CD4-positive, alpha-beta memory T cell (primary cell): ENCODE results near the gene TANC2. TPM values are rescaled to one million over a fixed set of nuclear protein-coding genes. Genes with fewer than 3 reads are reported as not detected.

ENCODE experiments used
- CTCF ChIA-PET: fragments of 350-600 bp; sonication (Branson Sonifier 250); formaldehyde crosslinking; loops from one replicate; lab custom pipeline; 2021; ENCODE audit warnings: inconsistent platforms; ENCODE audit not compliant: partially characterized antibody; lab: Charles Lee
- POLR2A ChIA-PET: fragments of 350-600 bp; sonication (Branson Sonifier 250); formaldehyde crosslinking; loops from one replicate; lab custom pipeline; 2021; ENCODE audit not compliant: partially characterized antibody; lab: Charles Lee
- DNase-seq, 5 donors: peaks; one replicate each; pipeline versions ENCODE4 v3.0.0 to v3.0.0-alpha.2; 2020 to 2022; ENCODE audit warnings: mixed read lengths in 1 of 5
- H3K27ac ChIP-seq: one replicate; pipeline ENCODE4 v1.7.0; 2013; ENCODE audit warnings: low read depth, low read length
- H3K27me3 ChIP-seq: 2 replicates; pipeline ENCODE4 v1.7.0; 2013; ENCODE audit warnings: mild to moderate bottlenecking, low read length, moderate library complexity; ENCODE audit not compliant: insufficient read depth
- H3K36me3 ChIP-seq: 2 replicates; pipeline ENCODE4 v1.7.0; 2013; ENCODE audit warnings: mild to moderate bottlenecking, low read length, moderate library complexity; ENCODE audit not compliant: insufficient read depth
- H3K4me1 ChIP-seq: 2 replicates; pipeline ENCODE4 v1.7.0; 2013; ENCODE audit warnings: mild to moderate bottlenecking, low read length, moderate library complexity; ENCODE audit not compliant: insufficient read depth
- H3K4me3 ChIP-seq, 2 donors: one replicate each; pipeline ENCODE4 v1.7.0; 2013; ENCODE audit warnings: low read length in 2 of 2, mild to moderate bottlenecking in 1 of 2
- H3K9me3 ChIP-seq, 2 donors: one replicate each; pipeline ENCODE4 v1.7.0; 2013; ENCODE audit warnings: low read length in 2 of 2, control low read depth in 1 of 2; ENCODE audit not compliant: control insufficient read depth in 1 of 2
- H3K27ac Mint-ChIP-seq, 7 donors: one replicate each; pipeline ENCODE4 v1.8.0; 2020 to 2021; ENCODE audit warnings: mixed read lengths in 7 of 7, mild to moderate bottlenecking in 6 of 7, inconsistent platforms in 3 of 7, moderate library complexity in 3 of 7
- H3K27me3 Mint-ChIP-seq, 2 donors: one replicate each; pipeline ENCODE4 v1.8.0; 2020 to 2021; ENCODE audit warnings: mixed read lengths in 2 of 2
- H3K36me3 Mint-ChIP-seq, 2 donors: one replicate each; pipeline ENCODE4 v1.8.0; 2020 to 2021; ENCODE audit warnings: mixed read lengths in 2 of 2, inconsistent platforms in 1 of 2, mild to moderate bottlenecking in 1 of 2
- H3K4me1 Mint-ChIP-seq, 4 donors: one replicate each; pipeline ENCODE4 v1.8.0; 2020 to 2021; ENCODE audit warnings: mixed read lengths in 4 of 4, mild to moderate bottlenecking in 1 of 4
- H3K4me3 Mint-ChIP-seq, 8 donors: one replicate each; pipeline ENCODE4 v1.8.0; 2020 to 2021; ENCODE audit warnings: mixed read lengths in 8 of 8, mild to moderate bottlenecking in 7 of 8, moderate library complexity in 6 of 8, inconsistent platforms in 3 of 8
- H3K9me3 Mint-ChIP-seq, 8 donors: one replicate each; pipeline ENCODE4 v1.8.0; 2020 to 2021; ENCODE audit warnings: mixed read lengths in 8 of 8, mild to moderate bottlenecking in 5 of 8, inconsistent platforms in 3 of 8, moderate library complexity in 1 of 8
- intact Hi-C: fragments of 100-400 bp; cut with micrococcal nuclease; formaldehyde crosslinking; loops from one replicate; pipeline ENCODE4 v1.15.1; 2023
- polyA plus RNA-seq, 2 donors: library from polyadenylated mRNA; unstranded; fragments of 300-500 nt; fragmentation: Illumina TruSeq; gene quantifications; one replicate each; pipeline ENCODE4 v1.2.3, GENCODE V29; 2021
- total RNA-seq, 2 experiments: library from RNA; stranded (reverse); gene quantifications; one replicate each; pipeline ENCODE4 v1.2.3, GENCODE V29; 2021

The TANC2 gene
- total RNA-seq (10 to 100 TPM; 30.0 to 37.8 TPM), polyA plus RNA-seq (10 to 100 TPM in 1 of 2 donors, 1 to 10 TPM in 1; 1.3 to 14.2 TPM)

GRCh38 chr17:62965686-62966425 lies at the start of gene TANC2:
TANC2 (plus strand) TSS chr17:62966235; CDS start chr17:63009560, 43,325 bp downstream.
- Mint-ChIP-seq H3K36me3 (peaks cover 0 to 12% of the 10 kb centered on the region in 2 donors), H3K4me1 (peaks cover 23 to 37% (median 25%) of the 10 kb centered on the region in 4 donors), H3K4me3 (peak within 1 kb of the TSS; percentile 95 to 98 (median 96)), H3K9me3 (no peaks in the 10 kb centered on the region), H3K27ac (peak within 1 kb of the TSS; percentile 96 to 100 (median 99)), H3K27me3 (peaks cover 0 to 3% of the 10 kb centered on the region in 2 donors)
- Histone ChIP-seq H3K36me3 (no peaks in the 10 kb centered on the region), H3K4me3 (peak within 1 kb of the TSS; percentile 67 to 80), H3K9me3 (no peaks in the 10 kb centered on the region), H3K27me3 (no peaks in the 10 kb centered on the region), H3K27ac (peak within 1 kb of the TSS; percentile 72), H3K4me1 (peaks cover 30% of the 10 kb centered on the region)
- DNase-seq: peak; percentile 89 to 93 (median 91)
- intact Hi-C loops: loop anchor here (5.0 kb wide), 2 partner anchors 544 to 1329 kb away; partner anchors contain the start of gene METTL2A
- POLR2A ChIA-PET: interaction anchor here (0.6 to 2.4 kb wide), 4 partner anchors 8 to 261 kb away, joined by 3 to 23 read pairs (median 3); no protein-coding TSS in a partner anchor
- CTCF ChIA-PET: interaction anchor here (1.4 kb wide), 1 partner anchor 256 kb away, joined by 3 read pairs; no protein-coding TSS in a partner anchor

GRCh38 chr17:62916684-62917571 lies 49.1 kb upstream of the TANC2 start:
- no peaks in the 10 kb centered on the region for H3K9me3 ChIP-seq
- no peaks in the 10 kb centered on the region for H3K4me1 ChIP-seq
- no peaks in the 10 kb centered on the region for H3K36me3 ChIP-seq
- no peak overlapping the region for H3K4me3 Mint-ChIP-seq
- DNase-seq: no peak
- H3K27ac Mint-ChIP-seq: no peak overlapping the region
- H3K4me3 ChIP-seq: no peak overlapping the region
- H3K4me1 Mint-ChIP-seq: no peaks in the 10 kb centered on the region
- ChIA-PET CTCF (no interaction called here), POLR2A (no interaction called here)
- peaks cover 0 to 7% (median 4%) of the 10 kb centered on the region in 8 donors for H3K9me3 Mint-ChIP-seq
- H3K27ac ChIP-seq: no peak overlapping the region
- H3K27me3 Mint-ChIP-seq: peaks cover 2 to 20% of the 10 kb centered on the region in 2 donors
- H3K27me3 ChIP-seq: no peaks in the 10 kb centered on the region
- peaks cover 0 to 3% of the 10 kb centered on the region in 2 donors for H3K36me3 Mint-ChIP-seq
- intact Hi-C loops: no loop called here

GRCh38 chr17:62919388-62919787 lies 46.6 kb upstream of the TANC2 start:
- no peaks in the 10 kb centered on the region for H3K36me3 Mint-ChIP-seq
- H3K4me1 Mint-ChIP-seq: no peaks in the 10 kb centered on the region
- H3K27me3 ChIP-seq: no peaks in the 10 kb centered on the region
- no peaks in the 10 kb centered on the region for H3K9me3 ChIP-seq
- intact Hi-C loops: no loop called here
- H3K36me3 ChIP-seq: no peaks in the 10 kb centered on the region
- CTCF ChIA-PET: no interaction called here
- no peak overlapping the region for H3K4me3 Mint-ChIP-seq
- no peak overlapping the region for H3K4me3 ChIP-seq
- POLR2A ChIA-PET: no interaction called here
- no peaks in the 10 kb centered on the region for H3K9me3 Mint-ChIP-seq
- H3K27ac ChIP-seq: no peak overlapping the region
- peaks cover 4 to 18% of the 10 kb centered on the region in 2 donors for H3K27me3 Mint-ChIP-seq
- H3K27ac Mint-ChIP-seq: no peak overlapping the region
- no peak for DNase-seq
- H3K4me1 ChIP-seq: no peaks in the 10 kb centered on the region

GRCh38 chr17:62920300-62920699 lies 45.7 kb upstream of the TANC2 start:
- no peaks in the 10 kb centered on the region for H3K27me3 ChIP-seq
- no peak overlapping the region for H3K4me3 Mint-ChIP-seq
- H3K4me1 ChIP-seq: no peaks in the 10 kb centered on the region
- H3K9me3 ChIP-seq: no peaks in the 10 kb centered on the region
- no peak overlapping the region for H3K4me3 ChIP-seq
- CTCF ChIA-PET: no interaction called here
- no peaks in the 10 kb centered on the region for H3K4me1 Mint-ChIP-seq
- H3K36me3 Mint-ChIP-seq: no peaks in the 10 kb centered on the region
- POLR2A ChIA-PET: no interaction called here
- H3K27me3 Mint-ChIP-seq: peaks cover 5 to 16% of the 10 kb centered on the region in 2 donors
- no peaks in the 10 kb centered on the region for H3K9me3 Mint-ChIP-seq
- intact Hi-C loops: no loop called here
- H3K27ac Mint-ChIP-seq: no peak overlapping the region
- H3K36me3 ChIP-seq: no peaks in the 10 kb centered on the region
- no peak overlapping the region for H3K27ac ChIP-seq
- no peak for DNase-seq

GRCh38 chr17:62921817-62922216 lies 44.2 kb upstream of the TANC2 start:
- ChIA-PET POLR2A (no interaction called here), CTCF (interaction anchor here (0.7 kb wide), 1 partner anchor 187 kb away, joined by 3 read pairs; no protein-coding TSS in a partner anchor)
- Histone ChIP-seq H3K4me3 (no peak overlapping the region), H3K27me3 (no peaks in the 10 kb centered on the region), H3K9me3 (no peaks in the 10 kb centered on the region), H3K36me3 (no peaks in the 10 kb centered on the region), H3K4me1 (no peaks in the 10 kb centered on the region), H3K27ac (no peak overlapping the region)
- Mint-ChIP-seq H3K27ac (no peak overlapping the region), H3K9me3 (no peaks in the 10 kb centered on the region), H3K36me3 (no peaks in the 10 kb centered on the region), H3K4me3 (no peak overlapping the region), H3K27me3 (peaks cover 5 to 14% of the 10 kb centered on the region in 2 donors), H3K4me1 (no peaks in the 10 kb centered on the region)
- intact Hi-C loops: no loop called here
- no peak for DNase-seq

GRCh38 chr17:62923258-62924150 lies 42.5 kb upstream of the TANC2 start:
- ChIA-PET CTCF (no interaction called here), POLR2A (no interaction called here)
- Histone ChIP-seq H3K9me3 (no peaks in the 10 kb centered on the region), H3K36me3 (no peaks in the 10 kb centered on the region), H3K27ac (no peak overlapping the region), H3K27me3 (no peaks in the 10 kb centered on the region), H3K4me3 (no peak overlapping the region), H3K4me1 (no peaks in the 10 kb centered on the region)
- DNase-seq: no peak
- intact Hi-C loops: no loop called here
- no peaks in the 10 kb centered on the region for H3K36me3 Mint-ChIP-seq
- no peak overlapping the region for H3K27ac Mint-ChIP-seq
- no peak overlapping the region for H3K4me3 Mint-ChIP-seq
- H3K9me3 Mint-ChIP-seq: no peaks in the 10 kb centered on the region
- no peaks in the 10 kb centered on the region for H3K4me1 Mint-ChIP-seq
- peaks cover 7 to 9% of the 10 kb centered on the region in 2 donors for H3K27me3 Mint-ChIP-seq
